ENCODE results near the gene NCKAP5. TPM values are rescaled to one million over a fixed set of nuclear protein-coding genes. Genes with fewer than 3 reads are reported as not detected.

The NCKAP5 gene
- total RNA-seq, 1 donor from 2014 or later: not detected

DNA sequence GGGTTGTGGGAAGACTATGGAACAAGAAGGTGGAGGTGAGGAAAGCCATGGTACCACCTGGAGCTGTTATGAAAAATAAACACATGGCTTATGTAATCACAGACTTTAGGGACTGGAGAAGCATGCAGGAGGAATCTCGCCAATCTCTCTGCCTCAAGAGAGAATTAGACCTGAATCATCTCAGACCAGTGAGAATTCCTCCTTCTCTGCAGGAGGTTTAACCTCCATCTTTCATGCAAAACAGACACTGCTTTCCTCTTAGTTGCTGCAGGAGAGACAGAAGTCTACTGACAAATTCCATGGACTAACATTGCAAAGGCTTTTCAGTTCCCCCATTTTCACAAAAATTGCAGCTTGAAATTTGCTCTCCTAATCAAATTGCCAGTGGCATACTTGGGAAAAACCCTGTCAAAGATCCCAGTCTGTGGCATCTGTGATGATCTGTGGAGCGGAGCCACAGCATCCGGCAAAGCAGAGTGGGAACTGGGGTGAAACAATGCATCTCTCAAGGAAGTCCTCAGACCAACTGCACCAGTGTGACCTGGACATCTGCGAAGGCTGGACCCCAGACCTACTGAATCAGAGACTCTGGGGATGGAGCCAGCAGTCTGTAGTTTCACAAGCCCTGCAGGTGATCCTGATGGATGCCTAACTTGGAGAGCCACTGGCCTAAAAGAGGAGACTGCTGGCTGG lies 28.6 kb upstream of the NCKAP5 start:
- Mint-ChIP-seq H3K27ac (no peak overlapping the region), H3K27me3 (ENCODE audit: insufficient read depth) (no peaks in the 10 kb centered on the region), H3K4me3 (no peak overlapping the region), H3K4me1 (ENCODE audit: low read depth) (no peaks in the 10 kb centered on the region), H3K36me3 (ENCODE audit: low read depth) (no peaks in the 10 kb centered on the region), H3K9me3 (peaks cover 3% of the 10 kb centered on the region)
- no peak for DNase-seq (ENCODE audit: low spot score)
- intact Hi-C loops (cut with micrococcal nuclease): no loop called here

- no peaks in the 10 kb centered on the region for H3K27me3 Mint-ChIP-seq (ENCODE audit: insufficient read depth)
- H3K27ac Mint-ChIP-seq: no peak overlapping the region
- intact Hi-C loops (cut with micrococcal nuclease): no loop called here
- DNase-seq (ENCODE audit: low spot score): no peak
- H3K9me3 Mint-ChIP-seq: no peaks in the 10 kb centered on the region
- no peak overlapping the region for H3K4me3 Mint-ChIP-seq
- H3K36me3 Mint-ChIP-seq (ENCODE audit: low read depth): no peaks in the 10 kb centered on the region
- no peaks in the 10 kb centered on the region for H3K4me1 Mint-ChIP-seq (ENCODE audit: low read depth)
These were observed 22.9 kb upstream of the NCKAP5 start for GRCh38 chr2:133591164-133591563.

DNA sequence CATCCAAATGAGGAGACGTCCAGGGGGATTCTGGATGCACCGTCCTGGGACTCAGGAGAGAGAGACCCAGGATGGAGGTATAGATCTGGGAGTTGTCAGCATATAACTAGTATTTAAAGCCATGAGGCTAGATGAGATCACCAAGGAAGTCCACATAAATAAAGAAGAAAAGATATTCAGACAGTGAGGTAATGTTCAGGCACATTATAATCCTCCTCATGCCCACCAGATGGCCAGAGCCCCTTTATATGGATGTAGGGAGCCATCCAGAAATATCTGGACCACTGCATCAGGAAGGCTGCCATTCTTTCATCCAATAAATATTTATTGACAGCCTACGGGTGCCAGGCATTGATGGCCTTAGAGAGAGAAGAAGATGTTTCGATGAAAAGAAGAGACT lies 21.2 kb upstream of the NCKAP5 start:
- DNase-seq (ENCODE audit: low spot score): no peak
- H3K27ac Mint-ChIP-seq: no peak overlapping the region
- no peaks in the 10 kb centered on the region for H3K27me3 Mint-ChIP-seq (ENCODE audit: insufficient read depth)
- H3K4me3 Mint-ChIP-seq: no peak overlapping the region
- no peaks in the 10 kb centered on the region for H3K36me3 Mint-ChIP-seq (ENCODE audit: low read depth)
- intact Hi-C loops (cut with micrococcal nuclease): no loop called here
- no peaks in the 10 kb centered on the region for H3K9me3 Mint-ChIP-seq
- no peaks in the 10 kb centered on the region for H3K4me1 Mint-ChIP-seq (ENCODE audit: low read depth)

DNA sequence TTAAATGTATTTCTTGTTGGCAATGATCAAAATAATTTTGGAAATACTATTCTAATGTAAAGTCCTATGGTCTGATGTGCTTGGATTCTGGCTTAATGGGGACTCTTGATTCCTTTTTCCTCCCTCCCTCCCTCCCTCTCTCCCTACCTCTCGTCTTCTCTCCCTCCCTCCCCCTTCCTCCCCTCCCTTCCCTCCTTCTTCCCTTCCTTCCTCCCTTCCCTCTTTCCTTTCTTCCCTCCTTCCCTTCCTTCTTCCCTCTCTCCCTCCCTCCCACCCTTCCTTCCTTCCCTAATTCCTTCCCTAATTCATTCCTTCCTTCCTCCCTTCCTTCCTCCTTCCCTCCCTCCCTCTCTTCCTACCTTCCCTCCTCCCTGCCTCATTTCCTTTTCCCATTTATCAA lies 19.9 kb upstream of the NCKAP5 start:
- H3K36me3 Mint-ChIP-seq (ENCODE audit: low read depth): no peaks in the 10 kb centered on the region
- no peaks in the 10 kb centered on the region for H3K4me1 Mint-ChIP-seq (ENCODE audit: low read depth)

GRCh38 chr2:133586978-133587377 lies 18.7 kb upstream of the NCKAP5 start:
- Mint-ChIP-seq H3K4me1 (ENCODE audit: low read depth) (no peaks in the 10 kb centered on the region), H3K27me3 (ENCODE audit: insufficient read depth) (no peaks in the 10 kb centered on the region), H3K9me3 (no peaks in the 10 kb centered on the region), H3K4me3 (no peak overlapping the region), H3K36me3 (ENCODE audit: low read depth) (no peaks in the 10 kb centered on the region), H3K27ac (no peak overlapping the region)
- no peak for DNase-seq (ENCODE audit: low spot score)
- intact Hi-C loops (cut with micrococcal nuclease): no loop called here

More for the DNA sequence above, 19.9 kb upstream of the NCKAP5 start:
- no peaks in the 10 kb centered on the region for H3K9me3 Mint-ChIP-seq
- H3K4me3 Mint-ChIP-seq: no peak overlapping the region
- intact Hi-C loops (cut with micrococcal nuclease): no loop called here
- DNase-seq (ENCODE audit: low spot score): no peak
- no peaks in the 10 kb centered on the region for H3K27me3 Mint-ChIP-seq (ENCODE audit: insufficient read depth)
- no peak overlapping the region for H3K27ac Mint-ChIP-seq

- no peak for DNase-seq (ENCODE audit: low spot score)
- no peaks in the 10 kb centered on the region for H3K4me1 Mint-ChIP-seq (ENCODE audit: low read depth)
- H3K4me3 Mint-ChIP-seq: no peak overlapping the region
- H3K27ac Mint-ChIP-seq: no peak overlapping the region
- intact Hi-C loops (cut with micrococcal nuclease): no loop called here
- H3K27me3 Mint-ChIP-seq (ENCODE audit: insufficient read depth): no peaks in the 10 kb centered on the region
- H3K36me3 Mint-ChIP-seq (ENCODE audit: low read depth): no peaks in the 10 kb centered on the region
- no peaks in the 10 kb centered on the region for H3K9me3 Mint-ChIP-seq
These were observed 12.9 kb upstream of the NCKAP5 start for GRCh38 chr2:133581010-133581760.

DNA sequence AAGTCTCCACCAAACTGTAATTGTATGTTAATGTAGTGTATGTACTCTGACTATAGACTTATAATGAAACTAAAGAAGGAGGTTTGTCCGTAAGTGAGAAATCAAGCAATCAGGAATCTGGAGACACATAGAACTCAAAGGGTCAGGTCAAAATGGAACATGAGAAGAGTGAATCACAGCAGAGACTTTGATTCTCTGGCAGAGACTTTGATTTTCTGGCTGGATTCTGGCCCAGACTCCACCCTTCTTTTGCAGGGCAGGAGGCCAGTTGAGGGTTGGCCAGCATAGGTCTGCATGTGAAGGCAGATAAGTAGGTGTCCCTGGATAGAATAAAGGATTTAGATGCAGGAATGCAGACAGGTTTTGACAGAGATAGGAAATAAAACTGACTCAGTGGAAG lies 11.0 kb upstream of the NCKAP5 start:
- H3K4me3 Mint-ChIP-seq: no peak overlapping the region
- DNase-seq (ENCODE audit: low spot score): no peak
- no peaks in the 10 kb centered on the region for H3K36me3 Mint-ChIP-seq (ENCODE audit: low read depth)
- H3K9me3 Mint-ChIP-seq: no peaks in the 10 kb centered on the region
- H3K4me1 Mint-ChIP-seq (ENCODE audit: low read depth): no peaks in the 10 kb centered on the region
- no peak overlapping the region for H3K27ac Mint-ChIP-seq
- peaks cover 2% of the 10 kb centered on the region for H3K27me3 Mint-ChIP-seq (ENCODE audit: insufficient read depth)
- intact Hi-C loops (cut with micrococcal nuclease): no loop called here

GRCh38 chr2:133576714-133577113 lies 8.5 kb upstream of the NCKAP5 start:
- Mint-ChIP-seq H3K9me3 (no peaks in the 10 kb centered on the region), H3K36me3 (ENCODE audit: low read depth) (no peaks in the 10 kb centered on the region)

GRCh38 chr2:133574620-133575019 lies 6.4 kb upstream of the NCKAP5 start:
- intact Hi-C loops (cut with micrococcal nuclease): no loop called here
- H3K36me3 Mint-ChIP-seq (ENCODE audit: low read depth): no peaks in the 10 kb centered on the region
- peaks cover 2% of the 10 kb centered on the region for H3K27me3 Mint-ChIP-seq (ENCODE audit: insufficient read depth)
- no peak overlapping the region for H3K4me3 Mint-ChIP-seq
- DNase-seq (ENCODE audit: low spot score): no peak
- H3K27ac Mint-ChIP-seq: no peak overlapping the region
- H3K9me3 Mint-ChIP-seq: no peaks in the 10 kb centered on the region
- no peaks in the 10 kb centered on the region for H3K4me1 Mint-ChIP-seq (ENCODE audit: low read depth)

More at GRCh38 chr2:133576714-133577113, 8.5 kb upstream of the NCKAP5 start:
- peaks cover 2% of the 10 kb centered on the region for H3K27me3 Mint-ChIP-seq (ENCODE audit: insufficient read depth)
- H3K27ac Mint-ChIP-seq: no peak overlapping the region
- H3K4me3 Mint-ChIP-seq: no peak overlapping the region
- no peak for DNase-seq (ENCODE audit: low spot score)
- intact Hi-C loops (cut with micrococcal nuclease): no loop called here
- no peaks in the 10 kb centered on the region for H3K4me1 Mint-ChIP-seq (ENCODE audit: low read depth)

DNA sequence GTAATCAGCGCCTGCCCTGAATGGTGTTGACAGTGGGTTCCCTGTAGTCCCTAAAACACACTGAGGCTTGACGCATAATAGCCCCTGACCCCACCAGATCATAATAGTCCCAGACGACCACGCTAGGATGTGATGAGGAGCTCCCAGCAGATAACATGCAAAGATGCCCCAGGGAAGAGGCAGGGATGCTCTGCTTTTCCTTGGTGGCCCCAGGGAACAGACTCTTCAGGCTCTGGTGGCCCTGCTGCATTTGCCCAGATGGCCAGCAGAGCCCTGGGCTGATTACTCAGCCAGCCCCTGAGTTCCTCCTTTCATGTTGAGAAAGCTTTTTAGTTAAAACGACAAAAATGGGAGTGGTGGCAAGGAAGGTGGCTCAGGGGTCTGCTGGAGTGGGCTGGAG lies 5.9 kb upstream of the NCKAP5 start:
- H3K36me3 Mint-ChIP-seq (ENCODE audit: low read depth): no peaks in the 10 kb centered on the region
- no peak overlapping the region for H3K27ac Mint-ChIP-seq
- no peak for DNase-seq (ENCODE audit: low spot score)
- peaks cover 4% of the 10 kb centered on the region for H3K27me3 Mint-ChIP-seq (ENCODE audit: insufficient read depth)
- H3K4me1 Mint-ChIP-seq (ENCODE audit: low read depth): no peaks in the 10 kb centered on the region
- H3K4me3 Mint-ChIP-seq: no peak overlapping the region
- H3K9me3 Mint-ChIP-seq: no peaks in the 10 kb centered on the region
- intact Hi-C loops (cut with micrococcal nuclease): no loop called here

DNA sequence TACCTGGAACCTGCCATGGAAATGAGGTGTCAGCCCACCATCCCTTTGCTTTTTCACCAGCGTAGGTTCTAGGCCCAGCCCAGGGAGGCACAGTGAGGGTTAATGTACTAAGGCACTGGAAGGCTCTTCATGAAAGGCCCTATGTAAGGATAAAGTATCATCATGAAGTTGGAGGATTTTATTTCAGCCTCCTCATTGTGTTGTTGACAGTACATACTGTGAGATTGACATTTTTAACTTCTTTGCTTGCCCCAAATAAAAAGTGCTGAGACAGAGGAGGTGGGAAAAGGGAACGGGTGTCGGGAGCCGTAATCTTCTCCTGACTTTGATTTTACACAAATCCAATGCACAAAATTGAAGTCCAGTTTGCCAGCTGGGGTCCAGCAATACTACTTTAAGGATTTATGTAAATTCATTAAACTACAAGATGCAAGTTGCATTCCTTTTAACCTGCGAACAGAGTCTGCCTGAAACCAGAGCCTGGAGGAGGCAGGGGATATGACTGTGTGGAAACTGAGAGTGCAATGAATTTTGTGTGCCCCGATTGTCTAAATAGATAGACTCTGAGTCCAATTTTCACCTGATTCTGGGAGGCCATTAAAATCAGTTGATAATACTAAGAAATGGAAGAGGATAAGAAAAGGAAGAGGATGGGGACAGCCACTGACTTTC lies 5.4 kb upstream of the NCKAP5 start:
- Mint-ChIP-seq H3K27me3 (ENCODE audit: insufficient read depth) (peaks cover 6% of the 10 kb centered on the region), H3K27ac (no peak overlapping the region), H3K4me3 (no peak overlapping the region), H3K9me3 (no peaks in the 10 kb centered on the region), H3K36me3 (ENCODE audit: low read depth) (no peaks in the 10 kb centered on the region), H3K4me1 (ENCODE audit: low read depth) (no peaks in the 10 kb centered on the region)
- DNase-seq (ENCODE audit: low spot score): no peak
- intact Hi-C loops (cut with micrococcal nuclease): no loop called here

DNA sequence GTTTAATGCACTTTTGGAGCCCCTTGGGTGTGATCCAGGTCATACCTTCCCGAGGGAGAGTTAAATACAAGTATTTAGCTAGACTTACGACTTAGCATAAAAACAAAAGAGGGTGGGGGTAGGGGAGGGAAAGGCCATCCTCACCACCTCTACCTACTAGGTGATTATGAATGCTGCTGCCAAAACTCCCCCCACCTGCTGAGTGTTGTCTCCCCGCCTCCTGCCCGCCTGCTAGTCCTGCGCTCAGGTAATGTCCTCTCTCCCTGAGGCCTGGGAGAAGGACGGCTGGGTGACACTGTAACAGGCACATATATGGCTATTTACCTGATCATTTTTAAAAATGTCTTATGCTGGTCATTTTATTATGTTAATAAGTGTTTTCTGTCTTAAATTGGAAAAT lies 3.0 kb upstream of the NCKAP5 start:
- Mint-ChIP-seq H3K4me3 (no peak overlapping the region), H3K36me3 (ENCODE audit: low read depth) (no peaks in the 10 kb centered on the region), H3K27ac (no peak overlapping the region), H3K9me3 (no peaks in the 10 kb centered on the region), H3K27me3 (ENCODE audit: insufficient read depth) (peaks cover 13% of the 10 kb centered on the region), H3K4me1 (ENCODE audit: low read depth) (no peaks in the 10 kb centered on the region)
- DNase-seq (ENCODE audit: low spot score): no peak
- intact Hi-C loops (cut with micrococcal nuclease): no loop called here

DNA sequence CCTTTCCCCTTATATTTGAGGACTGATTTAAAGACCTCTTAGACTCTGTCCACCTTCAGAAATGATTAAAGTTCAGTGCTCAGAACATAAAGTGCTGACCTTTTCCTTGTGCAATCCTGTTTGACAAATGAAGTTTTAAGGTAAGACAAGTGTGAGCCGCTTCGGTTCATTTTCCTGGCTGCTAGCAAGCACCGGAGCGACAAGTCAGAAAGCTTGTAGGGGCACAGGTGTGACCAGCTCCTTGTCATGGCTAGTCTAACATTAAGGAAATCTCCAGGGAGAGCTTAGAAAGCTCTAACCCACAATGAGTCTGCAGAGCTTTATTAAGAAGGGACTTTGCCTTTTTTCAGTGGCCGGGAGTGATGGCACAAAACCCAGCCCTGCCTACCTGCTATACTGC lies 2.3 kb upstream of the NCKAP5 start:
- Mint-ChIP-seq H3K4me1 (ENCODE audit: low read depth) (no peaks in the 10 kb centered on the region), H3K27me3 (ENCODE audit: insufficient read depth) (peaks cover 13% of the 10 kb centered on the region), H3K27ac (no peak overlapping the region), H3K9me3 (no peaks in the 10 kb centered on the region), H3K4me3 (no peak overlapping the region), H3K36me3 (ENCODE audit: low read depth) (no peaks in the 10 kb centered on the region)
- DNase-seq (ENCODE audit: low spot score): no peak
- intact Hi-C loops (cut with micrococcal nuclease): no loop called here

All from activated T-helper 1 cell treated with anti-CD3 and anti-CD28 coated beads, Interleukin-12 subunit alpha, Interleukin-12 subunit beta, Interleukin-2, Interleukin-4 antibody, amounts not matched to agents 30 ng/mL and 10 ng/mL and 1 ng/mL, durations not matched to agents 14 hours and 24 hours and 36 hours (primary cell).